ENCODE data around the gene IRF7.
A peak's percentile ranks its signal among the peaks of the same experiment; 100 is the strongest.

IRF7 gene

GRCh38 chr11:636511-637332 is 21.0 kb upstream of the IRF7 start, which contains the start of gene DRD4:
Gene DRD4 (plus strand): TSS chr11:637269. CDS start chr11:637305, 36 bp downstream.
- POLR2A ChIA-PET: no interaction called here
- no peak for TF ChIP-seq CTCF (IDR thresholded peaks at IDR 0.05; ENCODE audit: control extremely low read depth, extremely low read depth, low read depth, missing control alignments)
- CTCF ChIA-PET: no interaction called here
- no peak for DNase-seq (ENCODE audit: extremely low spot score)

- CTCF ChIA-PET: no interaction called here
- POLR2A ChIA-PET: no interaction called here
- no peak for TF ChIP-seq CTCF (IDR thresholded peaks at IDR 0.05; ENCODE audit: control extremely low read depth, extremely low read depth, low read depth, missing control alignments)
- no peak for DNase-seq (ENCODE audit: extremely low spot score)
Observed at GRCh38 chr11:635945-636510, 20.3 kb upstream of the IRF7 start.

GRCh38 chr11:630871-631270 is 15.1 kb upstream of the IRF7 start:
- no peak for DNase-seq (ENCODE audit: extremely low spot score)
- CTCF ChIA-PET: interaction anchor here (0.7 kb wide), 1 partner anchor 65 kb away, joined by 3 read pairs; the partner anchor contains the start of gene TMEM80
- POLR2A ChIA-PET: no interaction called here
- no peak for TF ChIP-seq CTCF (IDR thresholded peaks at IDR 0.05; ENCODE audit: control extremely low read depth, extremely low read depth, low read depth, missing control alignments)

GRCh38 chr11:629237-629583 is 13.5 kb upstream of the IRF7 start:
- DNase-seq (ENCODE audit: extremely low spot score): peak; percentile 69
- peak; percentile 23 for TF ChIP-seq CTCF (IDR thresholded peaks at IDR 0.05; ENCODE audit: control extremely low read depth, extremely low read depth, low read depth, missing control alignments)
- ChIA-PET CTCF (interaction anchor here (0.7 to 1.0 kb wide), 2 partner anchors 17 to 74 kb away, joined by 3 read pairs; no protein-coding TSS in a partner anchor), POLR2A (no interaction called here)

GRCh38 chr11:628056-628455 is 12.3 kb upstream of the IRF7 start:
- TF ChIP-seq CTCF (IDR thresholded peaks at IDR 0.05; ENCODE audit: control extremely low read depth, extremely low read depth, low read depth, missing control alignments): no peak
- no peak for DNase-seq (ENCODE audit: extremely low spot score)
- ChIA-PET CTCF (interaction anchor here (1.4 kb wide), 1 partner anchor 71 kb away, joined by 3 read pairs; no protein-coding TSS in a partner anchor), POLR2A (no interaction called here)

- TF ChIP-seq CTCF (IDR thresholded peaks at IDR 0.05; ENCODE audit: control extremely low read depth, extremely low read depth, low read depth, missing control alignments): no peak
- POLR2A ChIA-PET: interaction anchor here (1.2 kb wide), 1 partner anchor 12 kb away, joined by 3 read pairs; the partner anchor contains the start of gene IRF7
Observed at GRCh38 chr11:627308-627576, 11.5 kb upstream of the IRF7 start.

More at GRCh38 chr11:627308-627576, 11.5 kb upstream of the IRF7 start:
- CTCF ChIA-PET: interaction anchor here (0.8 to 1.4 kb wide), 2 partner anchors 35 to 70 kb away, joined by 3 read pairs; no protein-coding TSS in a partner anchor
- no peak for DNase-seq (ENCODE audit: extremely low spot score)

Measured in GM10248 (cell line).